ENCODE results near the gene SAXO2. TPM values are rescaled to one million over a fixed set of nuclear protein-coding genes. Genes with fewer than 3 reads are reported as not detected.
"Not testable (repeated sequence)": the region's sequence is repeated elsewhere in the genome, so short reads cannot be mapped to it uniquely, and the experiment has no call there.

The SAXO2 gene
- total RNA-seq, 1 donor from 2014 or later, result 1.8 TPM

DNA sequence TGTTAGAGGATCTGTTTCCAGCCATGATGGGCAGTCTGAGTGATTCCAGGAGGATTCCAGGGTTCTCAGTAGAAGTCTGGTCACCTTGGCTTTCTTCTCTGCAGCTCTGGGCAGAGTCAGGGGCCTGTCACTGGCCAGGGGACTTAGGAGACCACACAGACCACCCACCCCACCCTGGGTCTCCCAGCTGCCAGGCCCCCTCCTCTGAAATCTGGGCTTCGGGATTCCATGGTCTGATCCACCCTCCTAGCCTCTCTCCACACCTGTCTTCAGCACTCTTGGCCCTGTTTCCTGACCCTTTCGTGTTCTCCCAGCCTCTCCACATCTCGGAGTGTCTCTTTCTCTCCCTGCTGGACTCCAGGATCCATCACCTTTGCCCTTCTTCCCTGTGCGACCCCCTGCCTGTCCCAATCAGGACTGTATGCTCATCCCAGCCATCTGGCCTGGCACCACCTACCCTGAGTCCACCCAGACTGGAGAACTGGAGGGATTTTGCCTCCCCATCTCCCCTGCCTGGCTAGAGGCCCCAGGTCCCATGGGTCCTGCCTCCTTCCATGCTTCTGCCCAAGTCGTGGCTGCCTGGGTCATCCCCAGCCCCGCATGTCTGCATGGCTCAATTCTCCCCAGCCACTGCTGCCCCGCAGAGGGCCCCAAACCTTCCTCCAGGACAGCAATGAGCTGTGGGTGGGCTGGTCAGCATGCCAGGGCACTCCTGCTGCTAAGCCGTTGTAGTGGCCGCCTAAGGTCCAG, 52.3 kb downstream of the SAXO2 start:
- DNase-seq, result no peak

DNA sequence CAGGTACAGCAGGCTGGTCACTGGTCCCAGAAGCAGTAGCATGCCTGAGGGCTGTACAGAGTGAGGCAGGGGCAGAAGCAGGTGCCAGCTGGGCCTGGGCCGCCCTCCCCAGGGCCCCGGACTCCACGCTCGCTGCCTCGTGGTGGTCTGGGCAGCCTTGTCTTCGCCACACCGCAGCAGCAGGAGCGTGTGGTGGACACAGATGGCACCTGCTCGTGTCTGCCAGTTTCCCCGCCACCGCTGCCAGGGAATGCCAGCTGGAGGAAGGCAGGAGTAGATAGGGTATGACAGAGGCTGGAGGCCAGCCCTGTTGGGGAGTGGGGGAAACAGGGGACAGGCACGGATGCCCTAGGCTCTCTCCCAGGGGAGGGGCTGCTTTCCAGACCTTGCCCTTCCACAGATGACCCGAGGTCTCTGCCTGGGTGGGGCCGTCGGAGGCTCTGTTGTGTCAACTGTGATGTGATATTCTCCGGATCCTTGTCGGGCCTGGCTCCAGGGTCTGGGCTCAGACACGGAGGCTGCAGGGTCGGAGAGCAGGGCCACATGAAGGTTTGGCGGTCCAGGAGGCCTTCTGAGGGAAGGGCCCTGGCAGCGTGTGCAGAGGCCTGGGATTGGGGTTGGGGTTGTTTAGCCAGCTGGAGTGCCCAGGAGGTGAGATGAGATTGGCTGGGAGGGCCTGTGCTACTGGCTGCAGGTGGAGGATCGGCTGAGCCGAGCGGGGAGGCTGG, 53.1 kb downstream of the SAXO2 start:
- peak; percentile 58 for DNase-seq

DNA sequence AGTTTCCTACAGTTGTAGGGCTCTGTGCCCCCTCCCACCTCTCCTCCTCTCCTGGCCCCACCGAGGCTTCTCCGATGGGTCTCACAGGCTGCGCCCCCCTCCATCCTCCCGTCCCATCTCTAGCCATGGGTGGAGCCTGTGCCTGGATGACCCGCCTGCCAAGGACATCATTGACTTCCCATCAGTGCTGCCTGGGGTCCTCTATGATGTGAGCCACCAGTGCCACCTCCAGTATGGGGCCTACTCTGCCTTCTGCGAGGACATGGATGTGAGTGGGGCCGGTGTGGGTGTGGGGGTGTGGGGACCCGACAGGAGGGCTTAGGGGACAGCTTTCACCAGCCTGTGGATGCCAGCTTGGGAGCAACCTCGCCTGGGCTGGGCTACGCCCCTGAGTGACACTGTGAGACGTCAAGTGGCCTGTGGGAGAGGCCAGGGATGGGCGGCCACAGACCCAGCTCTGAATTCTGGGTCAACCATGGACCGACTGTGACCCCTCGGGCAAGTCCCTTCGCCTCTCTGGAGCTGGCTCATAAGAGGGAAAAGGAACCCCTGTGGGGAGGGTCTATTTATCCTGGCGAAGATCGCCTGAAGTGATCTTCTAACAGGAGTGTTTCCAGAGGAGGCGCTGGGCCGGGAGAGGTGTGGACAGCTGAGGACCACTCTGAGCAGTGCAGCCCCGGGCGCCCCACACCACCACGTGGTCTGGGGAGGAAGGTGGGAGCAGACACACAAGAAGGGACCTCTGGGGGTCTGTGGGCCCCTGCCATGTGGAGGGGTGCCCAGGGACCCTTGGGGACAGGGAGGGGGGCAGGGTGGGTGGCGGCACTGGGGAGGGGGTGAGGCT, 53.9 kb downstream of the SAXO2 start:
- DNase-seq, result not testable (repeated sequence)

DNA sequence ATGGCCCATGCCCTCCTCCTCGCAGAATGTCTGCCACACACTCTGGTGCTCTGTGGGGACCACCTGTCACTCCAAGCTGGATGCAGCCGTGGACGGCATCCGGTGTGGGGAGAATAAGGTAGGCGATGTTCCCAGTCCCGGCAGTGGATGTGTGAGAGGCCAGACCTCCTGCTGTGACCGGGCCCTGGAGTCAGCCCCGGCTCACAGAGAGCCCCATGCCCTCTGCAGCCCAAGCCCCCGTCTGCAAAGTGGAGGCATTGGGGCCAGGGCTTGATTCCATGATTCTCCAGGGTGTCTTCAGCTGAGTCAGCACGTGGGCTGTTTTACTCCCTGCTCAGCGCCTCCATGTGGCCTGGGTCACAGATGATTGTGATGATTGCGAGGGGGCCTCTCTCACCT, 54.5 kb downstream of the SAXO2 start:
- DNase-seq, result no peak

DNA sequence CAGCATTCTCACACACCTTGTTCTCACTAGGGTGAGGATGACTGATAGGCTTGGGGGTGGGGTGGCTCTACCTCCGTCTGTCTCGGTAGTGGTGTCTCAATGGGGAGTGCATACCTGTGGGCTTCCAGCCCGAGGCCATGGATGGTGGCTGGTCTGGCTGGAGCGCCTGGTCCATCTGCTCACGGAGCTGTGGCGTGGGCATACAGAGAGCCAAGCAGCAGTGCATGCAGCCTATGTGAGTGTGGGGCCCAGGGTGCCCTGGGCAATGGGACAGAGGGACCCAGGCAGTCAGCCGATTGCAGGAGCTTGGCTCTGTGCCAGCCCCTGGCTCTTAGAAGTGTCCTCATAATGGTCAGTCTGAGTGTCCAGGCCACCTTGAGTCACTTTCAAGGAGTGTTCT, 54.9 kb downstream of the SAXO2 start:
- DNase-seq, result not testable (repeated sequence)

DNA sequence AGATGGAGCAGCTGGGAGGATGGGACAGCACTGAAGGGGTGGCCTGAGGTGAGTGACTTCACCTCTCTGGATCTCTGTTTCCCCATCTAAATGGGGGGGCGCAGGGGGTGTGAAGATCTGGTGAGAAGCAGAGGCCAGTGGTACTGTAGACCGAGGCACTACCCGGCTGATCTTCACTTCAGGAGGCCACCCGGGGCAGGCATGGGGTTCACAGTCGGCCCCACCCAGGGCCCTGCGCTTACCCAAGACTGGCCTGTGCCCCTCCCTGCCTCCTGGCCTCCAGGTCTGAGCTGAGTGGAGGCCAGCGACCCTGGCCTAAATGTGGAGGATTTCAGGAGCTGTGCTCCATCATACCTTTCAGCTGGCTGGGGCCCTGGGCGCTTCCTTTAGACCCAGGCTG, 55.7 kb downstream of the SAXO2 start:
- not testable (repeated sequence) for DNase-seq

DNA sequence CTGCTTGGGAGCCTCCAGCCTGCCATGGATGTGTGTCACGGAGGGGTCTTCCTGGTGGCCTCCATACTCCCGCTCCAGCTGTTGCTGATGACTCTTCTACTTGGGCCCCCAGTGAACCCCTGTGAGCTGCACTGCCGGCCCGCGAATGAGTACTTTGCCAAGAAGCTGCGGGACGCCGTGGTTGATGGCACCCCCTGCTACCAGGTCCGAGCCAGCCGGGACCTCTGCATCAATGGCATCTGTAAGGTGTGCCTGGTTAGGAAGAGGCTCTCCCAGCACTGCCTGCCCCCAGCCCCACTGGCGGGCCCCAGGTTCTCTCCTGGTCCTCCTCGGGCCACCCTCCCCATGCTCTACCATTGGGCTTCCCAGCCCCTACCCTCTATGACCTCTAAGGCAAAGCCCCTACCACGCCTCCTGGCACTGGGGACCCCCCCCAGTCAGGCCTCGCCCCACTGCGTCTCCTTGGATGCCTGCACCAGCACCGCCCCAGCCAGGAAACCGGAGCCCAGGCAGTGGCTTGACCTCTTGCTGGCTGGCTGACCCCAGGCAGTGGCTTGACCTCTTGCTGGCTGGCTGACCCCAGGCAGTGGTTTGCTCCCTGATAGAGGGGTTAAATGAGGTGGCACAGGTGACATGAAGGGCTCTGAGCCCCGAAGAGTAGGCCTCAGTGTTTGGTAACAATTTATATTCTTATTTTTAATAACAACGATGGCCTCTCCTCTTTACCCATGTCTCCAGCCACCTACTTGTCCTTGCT, 57.1 kb downstream of the SAXO2 start:
- DNase-seq, result not testable (repeated sequence)

DNA sequence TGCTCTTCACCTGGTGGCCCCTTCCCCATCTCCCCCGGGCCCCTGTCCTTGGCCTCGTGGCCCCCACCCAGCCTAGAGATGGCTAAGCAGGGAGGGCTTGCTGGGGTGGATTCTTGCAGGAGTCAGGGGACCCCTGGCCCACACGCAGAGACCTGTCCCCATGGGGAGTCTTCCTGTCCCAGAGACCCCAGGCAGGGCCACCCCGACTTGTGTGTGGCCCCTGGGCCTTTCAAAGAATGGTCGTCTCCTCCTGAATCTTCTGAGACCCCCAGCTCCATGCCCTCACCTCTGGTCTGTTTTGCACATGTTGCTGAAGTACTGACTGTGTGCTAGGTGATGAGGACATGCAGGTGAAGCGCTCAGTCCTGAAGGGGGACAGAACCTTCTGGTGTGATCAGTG, 58.2 kb downstream of the SAXO2 start:
- DNase-seq, result not testable (repeated sequence)

DNA sequence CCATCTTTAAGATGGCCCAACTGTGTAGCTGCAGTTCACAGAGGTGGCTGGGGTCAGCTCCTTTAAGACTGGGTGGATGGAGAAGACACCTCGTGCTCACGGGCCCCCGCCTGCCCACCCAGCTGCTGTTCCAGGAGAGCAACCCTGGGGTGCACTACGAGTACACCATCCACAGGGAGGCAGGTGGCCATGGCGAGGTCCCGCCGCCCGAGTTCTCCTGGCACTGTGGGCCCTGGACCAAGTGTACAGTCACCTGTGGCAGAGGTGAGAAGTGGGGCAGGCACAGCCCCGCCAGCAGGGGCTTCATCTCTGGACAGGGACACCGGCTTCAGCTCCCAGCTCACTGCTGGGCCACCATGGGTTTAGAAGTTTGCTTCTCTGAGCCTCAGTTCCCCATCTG, 59.9 kb downstream of the SAXO2 start:
- not testable (repeated sequence) for DNase-seq

DNA sequence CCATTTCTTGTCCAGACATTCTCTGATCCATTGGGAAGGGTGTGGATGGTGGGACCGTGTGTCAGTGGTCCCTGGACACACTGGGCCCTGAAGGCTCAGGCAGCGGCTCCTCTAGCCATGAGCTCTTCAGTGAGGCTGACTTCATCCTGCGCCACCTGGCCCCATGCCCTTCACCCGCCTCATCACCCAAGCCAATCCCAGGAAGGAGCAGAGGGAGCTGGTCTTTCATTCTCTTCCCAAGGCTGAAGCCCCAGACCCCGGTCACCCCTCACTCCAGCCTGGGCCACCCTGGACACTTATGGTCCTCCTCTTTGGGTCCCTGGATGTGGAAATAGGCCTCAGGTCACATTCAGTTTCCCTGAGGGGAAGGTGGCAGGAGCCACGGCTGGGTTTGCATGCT, 62.2 kb downstream of the SAXO2 start:
- DNase-seq, result not testable (repeated sequence)

DNA sequence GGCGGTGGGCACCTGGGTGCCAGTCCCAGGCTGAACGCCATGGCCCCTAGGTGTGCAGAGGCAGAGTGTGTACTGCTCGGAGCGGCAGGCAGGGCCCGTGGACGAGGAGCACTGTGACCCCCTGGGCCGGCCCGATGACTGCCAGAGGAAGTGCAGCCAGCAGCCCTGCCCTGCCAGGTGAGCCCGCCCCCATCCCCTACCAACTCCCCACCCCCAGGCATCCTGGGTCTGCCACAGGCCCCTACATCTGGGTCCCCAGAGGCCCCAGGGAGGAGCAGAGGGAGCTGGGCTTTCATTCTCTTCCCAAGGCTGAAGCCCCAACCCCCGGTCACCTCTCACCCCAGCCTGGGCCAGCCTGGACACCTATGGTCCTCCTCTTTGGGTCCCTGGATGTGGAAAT, 63.0 kb downstream of the SAXO2 start:
- DNase-seq, result not testable (repeated sequence)

DNA sequence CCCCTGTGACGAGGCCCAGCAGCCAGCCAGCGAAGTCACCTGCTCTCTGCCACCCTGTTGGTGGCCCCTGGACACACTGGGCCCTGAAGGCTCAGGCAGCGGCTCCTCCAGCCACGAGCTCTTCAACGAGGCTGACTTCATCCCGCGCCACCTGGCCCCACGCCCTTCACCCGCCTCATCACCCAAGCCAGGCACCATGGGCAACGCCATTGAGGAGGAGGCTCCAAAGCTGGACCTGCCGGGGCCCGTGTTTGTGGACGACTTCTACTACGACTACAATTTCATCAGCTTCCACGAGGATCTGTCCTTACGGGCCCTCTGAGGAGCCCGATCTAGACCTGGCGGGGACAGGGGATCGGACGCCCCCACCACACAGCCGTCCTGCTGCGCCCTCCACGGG, 64.3 kb downstream of the SAXO2 start:
- not testable (repeated sequence) for DNase-seq

DNA sequence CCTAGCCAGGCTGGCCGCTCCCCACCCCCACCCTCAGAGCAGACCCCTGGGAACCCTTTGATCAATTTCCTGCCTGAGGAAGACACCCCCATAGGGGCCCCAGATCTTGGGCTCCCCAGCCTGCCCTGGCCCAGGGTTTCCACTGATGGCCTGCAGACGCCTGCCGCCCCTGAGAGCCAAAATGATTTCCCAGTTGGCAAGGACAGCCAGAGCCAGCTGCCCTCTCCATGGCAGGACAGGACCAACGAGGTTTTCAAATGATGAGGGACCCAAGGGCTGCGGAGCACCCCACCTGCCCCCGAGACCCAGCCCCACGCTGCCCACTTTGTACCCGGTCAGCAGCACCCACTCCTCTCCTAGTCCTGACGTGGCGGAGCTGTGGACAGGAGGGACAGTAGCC, 64.8 kb downstream of the SAXO2 start:
- not testable (repeated sequence) for DNase-seq

DNA sequence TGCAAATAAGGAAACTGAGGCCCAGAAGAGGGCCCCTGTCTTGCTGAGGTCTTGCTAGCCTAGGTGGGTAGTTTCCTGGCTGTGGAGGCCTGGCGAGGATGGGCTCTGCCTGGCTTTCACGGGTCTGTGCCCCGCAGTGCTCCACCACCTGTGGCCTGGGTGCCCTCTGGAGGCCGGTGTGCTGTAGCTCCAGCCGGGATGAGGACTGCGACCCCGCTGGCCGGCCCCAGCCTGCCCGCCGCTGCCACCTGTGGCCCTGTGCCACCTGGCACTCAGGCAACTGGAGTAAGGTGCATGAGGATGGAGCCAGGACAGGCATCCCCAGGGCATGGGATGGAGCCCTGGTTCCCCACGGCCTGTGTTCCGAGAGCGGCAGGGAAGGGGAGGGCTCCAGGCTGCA, 66.4 kb downstream of the SAXO2 start:
- DNase-seq, result not testable (repeated sequence)

DNA sequence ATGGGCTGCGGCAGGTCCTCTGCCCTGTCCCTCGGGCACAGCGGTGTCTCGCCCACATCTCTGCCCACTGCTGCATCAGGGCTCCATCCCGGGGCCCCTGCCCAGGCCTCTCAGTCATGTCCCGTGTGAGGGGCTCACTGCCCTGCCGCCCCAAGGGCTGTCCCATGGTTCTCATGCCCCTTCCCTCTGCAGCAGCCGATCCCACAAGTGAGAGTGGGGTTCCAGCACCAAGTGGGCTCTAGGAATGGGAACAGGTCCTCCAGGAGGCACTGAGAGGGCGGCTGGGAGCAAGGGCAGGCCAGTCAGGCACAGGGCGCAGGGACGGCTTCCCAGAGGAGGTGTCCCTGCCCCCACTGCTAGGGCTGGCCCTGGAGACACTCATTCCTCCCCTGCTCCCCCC, 68.3 kb downstream of the SAXO2 start:
- not testable (repeated sequence) for DNase-seq

DNA sequence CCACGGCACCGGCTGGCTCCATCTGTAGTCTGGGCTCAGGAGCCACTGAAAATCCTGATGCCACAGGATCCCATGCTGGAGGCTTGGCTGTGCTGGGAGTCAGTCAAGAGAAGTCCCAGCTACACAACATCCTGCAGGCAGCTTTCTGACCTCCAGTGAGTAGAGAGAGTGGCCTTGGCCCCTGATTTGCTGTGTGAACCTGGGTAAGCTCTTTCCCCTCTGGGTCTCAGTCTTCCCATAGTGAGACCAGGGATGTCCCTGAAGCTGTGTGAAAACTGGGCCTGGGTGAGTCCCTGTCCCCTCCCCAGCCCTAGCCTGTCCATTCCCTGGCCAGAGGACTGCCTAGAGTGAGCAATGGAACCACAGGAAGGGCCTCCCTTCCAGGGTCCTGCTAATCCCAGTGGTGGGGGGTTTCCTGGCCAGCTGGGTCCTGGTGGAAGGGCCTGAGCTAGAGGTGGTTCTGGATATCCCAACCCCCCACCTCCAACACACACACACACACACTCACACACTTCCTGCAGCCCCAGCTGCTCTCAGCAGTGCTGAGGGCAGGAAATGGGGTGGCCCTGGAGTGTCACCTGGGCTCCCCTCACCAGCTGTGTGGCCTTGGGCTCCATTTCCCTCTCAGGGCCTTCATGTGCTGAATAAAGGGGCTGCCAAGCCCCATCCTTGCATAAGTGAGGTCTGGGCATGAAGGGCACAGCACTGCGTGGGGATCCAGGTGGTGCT, 69.1 kb downstream of the SAXO2 start:
- DNase-seq, result not testable (repeated sequence)

DNA sequence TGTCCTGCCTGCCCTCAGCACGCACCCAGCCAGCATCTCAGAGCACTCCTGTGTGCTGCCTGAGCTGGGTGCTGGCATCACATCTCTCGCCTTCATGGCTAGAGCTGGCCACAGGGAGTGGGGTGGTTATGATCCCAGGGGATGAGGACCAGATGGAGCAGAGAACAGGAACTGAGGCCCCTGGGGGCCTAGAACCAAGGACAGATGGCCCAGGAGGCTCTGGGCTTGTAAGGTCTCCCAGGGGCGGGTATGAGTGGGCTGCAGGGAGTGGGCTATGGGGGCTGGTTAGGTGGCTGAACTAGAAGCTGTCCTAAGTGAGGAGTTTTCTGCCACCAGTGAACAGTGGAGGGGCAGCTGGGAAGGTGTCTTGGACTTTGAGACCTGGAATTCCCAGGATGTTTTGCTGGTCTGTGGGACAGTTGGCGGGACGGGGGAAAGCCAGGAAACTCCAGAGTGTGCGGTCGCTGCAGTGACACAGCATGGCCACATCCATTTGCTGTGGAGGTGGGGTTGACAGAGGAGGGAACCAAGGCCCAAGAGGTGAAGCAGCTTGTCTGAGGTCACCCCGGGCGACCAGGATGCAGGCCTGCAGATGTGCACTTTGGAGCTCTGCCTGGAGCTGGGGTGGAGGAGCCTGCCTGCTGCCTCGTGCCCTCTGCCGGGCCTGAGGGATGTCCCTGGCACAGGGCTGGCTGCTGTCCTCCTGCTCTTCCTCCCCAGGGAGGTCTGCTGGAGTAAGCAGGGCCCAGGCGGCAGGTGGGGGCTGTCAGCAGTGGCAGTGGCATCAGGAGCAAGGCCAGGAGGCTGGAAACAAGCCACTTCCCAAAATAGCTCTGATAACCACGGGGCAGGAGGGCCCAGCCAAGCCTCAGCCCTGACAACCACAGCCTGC, 70.3 kb downstream of the SAXO2 start:
- DNase-seq, result peak; percentile 75

DNA sequence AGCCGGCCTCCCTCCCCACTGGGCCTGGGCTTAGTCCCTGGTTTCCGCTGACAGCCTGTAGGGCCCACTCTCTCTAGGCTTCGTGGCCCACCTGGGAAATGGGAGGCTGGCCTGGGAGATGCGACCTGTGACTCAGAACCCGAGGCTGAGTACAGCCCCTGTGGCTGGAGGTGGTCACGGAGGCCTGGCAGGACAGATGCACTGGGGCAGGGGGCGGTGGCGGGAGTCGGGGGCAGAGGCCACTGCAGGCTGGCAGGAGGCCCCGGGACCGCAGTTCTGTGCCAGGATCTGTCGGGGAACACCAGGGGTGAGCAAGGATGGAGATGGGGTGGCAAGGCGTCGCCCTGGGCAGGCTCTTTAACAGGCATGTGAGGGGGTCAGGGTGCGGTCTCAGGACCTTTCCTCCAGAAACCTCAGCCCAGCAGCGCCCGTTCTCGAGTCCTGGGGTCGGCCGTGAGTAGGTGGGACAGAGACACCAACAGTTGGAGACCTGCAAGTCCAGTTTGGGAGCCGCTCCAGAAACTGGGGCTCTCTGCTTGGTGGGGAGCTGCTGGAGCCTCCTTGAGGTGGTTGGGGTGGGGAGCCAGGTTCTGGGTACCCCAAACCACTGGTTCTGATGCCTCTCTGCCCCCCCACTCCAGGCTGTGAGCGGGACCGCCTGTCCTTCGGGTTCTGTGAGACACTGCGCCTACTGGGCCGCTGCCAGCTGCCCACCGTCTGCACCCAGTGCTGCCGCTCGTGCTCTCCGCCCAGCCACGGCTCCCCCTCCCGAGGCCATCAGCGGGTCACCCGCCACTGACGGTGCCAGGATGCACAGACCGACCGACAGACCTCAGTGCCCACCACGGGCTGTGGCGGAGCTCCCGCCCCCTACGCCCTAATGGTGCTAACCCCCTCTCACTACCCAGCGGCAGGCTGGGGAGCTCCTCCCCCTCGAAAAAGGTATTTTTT, 71.3 kb downstream of the SAXO2 start:
- DNase-seq, result not testable (repeated sequence)

Measured in tongue (tissue), 2 donors.